ENCODE measurements around the gene ING1.

The ING1 gene

GRCh38 chr13:110713642-110713952 is at the start of gene ING1:
Gene ING1, plus strand, starts transcription at chr13:110713700. Its CDS starts 450 bp downstream, at chr13:110714150.
- Histone ChIP-seq H3K27ac (ENCODE audit: low read length) (peak within 1 kb of the TSS; percentile 97), H3K4me3 (ENCODE audit: low read length) (peak within 1 kb of the TSS; percentile 94), H3K4me2 (ENCODE audit: low read length) (peak within 1 kb of the TSS; percentile 98), H4K20me1 (ENCODE audit: insufficient read depth, low read length) (peaks cover 27% of the 10 kb centered on the region), H3K9ac (ENCODE audit: low read length) (peak within 1 kb of the TSS; percentile 100), H3K27me3 (ENCODE audit: low read depth, low read length) (no peaks in the 10 kb centered on the region), H3K79me2 (ENCODE audit: low read length) (peaks cover 46% of the 10 kb centered on the region), H3K9me3 (ENCODE audit: insufficient read depth, low read length) (no peaks in the 10 kb centered on the region), H3K4me1 (ENCODE audit: low read length) (peaks cover 11% of the 10 kb centered on the region), H3K36me3 (replicated peaks; ENCODE audit: low read depth, low read length) (no peaks in the 10 kb centered on the region), H2AFZ (ENCODE audit: low read depth, low read length) (peak within 1 kb of the TSS; percentile 84; the same call in 1 of the 2 replicates)
- no peak for TF ChIP-seq CTCF (IDR thresholded peaks at IDR 0.05; ENCODE audit: low read depth, low read length)
- no peak for TF ChIP-seq EZH2phosphoT487 (IDR thresholded peaks at IDR 0.05; ENCODE audit: low read depth)

- H4K20me1 ChIP-seq (ENCODE audit: insufficient read depth, low read length) = 0 out of 2 replicates have a peak, but pooled peaks cover 4% of the 10 kb centered on the region
- no peak overlapping the region for H3K4me3 ChIP-seq (ENCODE audit: low read length)
- H3K27ac ChIP-seq (ENCODE audit: low read length) = no peak overlapping the region
- H3K36me3 ChIP-seq (replicated peaks; ENCODE audit: low read depth, low read length) = peaks cover 89% of the 10 kb centered on the region
- TF ChIP-seq CTCF (IDR thresholded peaks at IDR 0.05; ENCODE audit: low read depth, low read length) = no peak
- H3K79me2 ChIP-seq (ENCODE audit: low read length) = peaks cover 1% of the 10 kb centered on the region; the same call in 1 of the 2 replicates
- no peaks in the 10 kb centered on the region for H3K9me3 ChIP-seq (ENCODE audit: insufficient read depth, low read length)
- H3K4me1 ChIP-seq (ENCODE audit: low read length) = peaks cover 13% of the 10 kb centered on the region
- H2AFZ ChIP-seq (ENCODE audit: low read depth, low read length) = no peak overlapping the region
- no peaks in the 10 kb centered on the region for H3K27me3 ChIP-seq (ENCODE audit: low read depth, low read length)
- H3K9ac ChIP-seq (ENCODE audit: low read length) = no peak overlapping the region
- H3K4me2 ChIP-seq (ENCODE audit: low read length) = no peak overlapping the region
Measured at GRCh38 chr13:110664041-110664440, 49.5 kb upstream of the ING1 start.

- no peak overlapping the region for H3K4me2 ChIP-seq (ENCODE audit: low read length)
Measured at GRCh38 chr13:110664673-110665072, 48.8 kb upstream of the ING1 start.

More at GRCh38 chr13:110664673-110665072, 48.8 kb upstream of the ING1 start:
- H3K4me1 ChIP-seq (ENCODE audit: low read length) = peaks cover 12% of the 10 kb centered on the region
- TF ChIP-seq EZH2phosphoT487 (IDR thresholded peaks at IDR 0.05; ENCODE audit: low read depth) (no peak), CTCF (IDR thresholded peaks at IDR 0.05; ENCODE audit: low read depth, low read length) (no peak)
- H3K79me2 ChIP-seq (ENCODE audit: low read length) = no peaks in the 10 kb centered on the region
- no peaks in the 10 kb centered on the region for H3K27me3 ChIP-seq (ENCODE audit: low read depth, low read length)
- no peak overlapping the region for H2AFZ ChIP-seq (ENCODE audit: low read depth, low read length)
- peaks cover 84% of the 10 kb centered on the region for H3K36me3 ChIP-seq (replicated peaks; ENCODE audit: low read depth, low read length)
- no peak overlapping the region for H3K9ac ChIP-seq (ENCODE audit: low read length)
- 0 out of 2 replicates have a peak, but pooled peaks cover 4% of the 10 kb centered on the region for H4K20me1 ChIP-seq (ENCODE audit: insufficient read depth, low read length)
- H3K9me3 ChIP-seq (ENCODE audit: insufficient read depth, low read length) = no peaks in the 10 kb centered on the region
- H3K4me3 ChIP-seq (ENCODE audit: low read length) = no peak overlapping the region
- H3K27ac ChIP-seq (ENCODE audit: low read length) = no peak overlapping the region

Measured in OCI-LY3 (cell line).